Glutamatergic neuron (in vitro differentiated cells): ENCODE data around the gene ZNF526. TPM values are rescaled to one million over a fixed set of nuclear protein-coding genes. Genes with fewer than 3 reads are reported as not detected.

Source experiments
- DNase-seq: peaks from one replicate; pipeline ENCODE4 v3.0.0; 2022
- H3K27ac Mint-ChIP-seq: one replicate; pipeline ENCODE4 v1.8.0; 2020; ENCODE audit warnings: mild to moderate bottlenecking, mixed read lengths, inconsistent platforms; ENCODE audit not compliant: unreplicated experiment
- H3K27me3 Mint-ChIP-seq: one replicate; pipeline ENCODE4 v1.8.0; 2020; ENCODE audit warnings: mild to moderate bottlenecking, moderate library complexity, mixed read lengths, inconsistent platforms; ENCODE audit not compliant: unreplicated experiment
- H3K36me3 Mint-ChIP-seq: one replicate; pipeline ENCODE4 v1.8.0; 2020; ENCODE audit warnings: mild to moderate bottlenecking, mixed read lengths, inconsistent platforms; ENCODE audit not compliant: unreplicated experiment
- H3K4me1 Mint-ChIP-seq: one replicate; pipeline ENCODE4 v1.8.0; 2020; ENCODE audit warnings: mild to moderate bottlenecking, low read depth, mixed read lengths, inconsistent platforms; ENCODE audit not compliant: unreplicated experiment
- H3K4me3 Mint-ChIP-seq: one replicate; pipeline ENCODE4 v1.8.0; 2020; ENCODE audit warnings: mild to moderate bottlenecking, mixed read lengths, inconsistent platforms; ENCODE audit not compliant: unreplicated experiment
- H3K9me3 Mint-ChIP-seq: one replicate; pipeline ENCODE4 v1.8.0; 2020; ENCODE audit warnings: mild to moderate bottlenecking, moderate library complexity, mixed read lengths, inconsistent platforms; ENCODE audit not compliant: unreplicated experiment
- total RNA-seq: library from RNA; stranded (reverse); fragmentation: NEBNext Ultra II Directional; extraction: Animal tissue kit (Norgen Biotek cat#: 25700); gene quantifications from one replicate; pipeline ENCODE4 v1.2.1, GENCODE V29; 2021; ENCODE audit not compliant: unreplicated experiment
- TF ChIP-seq, protein P1 (sequence below): fragments of 200-600 bp; sonication (generic); IDR thresholded peaks from one replicate; pipeline ENCODE4 v1.5.0; 2021; ENCODE audit not compliant: partially characterized antibody, unreplicated experiment

The ZNF526 gene
- total RNA-seq, 1 donor from 2014 or later: 12.0 TPM

DNA sequence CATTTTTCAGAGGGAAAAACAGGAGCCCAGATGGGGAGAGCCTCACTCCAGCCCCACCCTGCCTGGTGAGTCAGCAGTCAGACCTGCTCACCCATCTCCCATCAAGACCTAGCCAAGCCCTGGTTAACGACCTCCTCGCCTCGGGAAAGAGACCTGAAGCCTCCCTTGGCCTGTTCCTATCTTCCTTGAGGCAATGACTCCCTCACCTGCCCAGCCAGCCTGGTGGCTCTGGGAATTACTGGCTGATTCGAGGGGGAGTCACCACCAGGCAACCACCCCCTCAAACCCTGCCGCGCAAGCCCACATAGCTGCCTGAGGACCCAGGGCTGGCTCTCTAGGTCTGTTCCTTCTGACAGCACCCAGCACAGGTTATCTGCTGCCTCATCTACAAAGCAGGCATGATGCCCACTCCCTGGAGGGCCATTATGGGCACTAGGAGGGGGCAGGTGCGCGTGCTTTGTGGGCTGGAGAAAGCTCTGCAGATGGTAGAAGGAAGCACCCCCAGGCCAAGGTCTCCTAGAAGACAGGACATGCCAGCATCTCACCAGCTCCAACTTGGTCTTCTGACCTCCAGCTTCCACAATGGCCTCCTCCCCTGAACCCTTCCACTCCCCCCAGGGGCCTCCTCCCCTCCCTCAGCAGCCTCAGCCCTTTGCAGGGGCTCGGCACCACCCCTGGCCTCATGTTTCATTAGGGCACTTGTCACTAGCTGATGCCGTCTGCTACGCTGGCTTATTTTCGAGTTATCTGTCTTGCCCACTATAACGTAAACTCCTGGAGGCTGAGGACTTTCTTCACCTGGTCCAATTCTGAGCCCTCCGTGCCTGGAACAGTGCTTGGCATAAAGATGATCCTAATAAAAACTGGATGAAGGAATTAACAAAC is 13.0 kb upstream of the ZNF526 start:
- DNase-seq: no peak
- peaks cover 5% of the 10 kb centered on the region for H3K27me3 Mint-ChIP-seq
- peaks cover 12% of the 10 kb centered on the region for H3K36me3 Mint-ChIP-seq
- H3K4me3 Mint-ChIP-seq: no peak overlapping the region
- H3K4me1 Mint-ChIP-seq: no peaks in the 10 kb centered on the region
- H3K9me3 Mint-ChIP-seq: peaks cover 4% of the 10 kb centered on the region
- H3K27ac Mint-ChIP-seq: no peak overlapping the region
- TF ChIP-seq, protein P1, sequence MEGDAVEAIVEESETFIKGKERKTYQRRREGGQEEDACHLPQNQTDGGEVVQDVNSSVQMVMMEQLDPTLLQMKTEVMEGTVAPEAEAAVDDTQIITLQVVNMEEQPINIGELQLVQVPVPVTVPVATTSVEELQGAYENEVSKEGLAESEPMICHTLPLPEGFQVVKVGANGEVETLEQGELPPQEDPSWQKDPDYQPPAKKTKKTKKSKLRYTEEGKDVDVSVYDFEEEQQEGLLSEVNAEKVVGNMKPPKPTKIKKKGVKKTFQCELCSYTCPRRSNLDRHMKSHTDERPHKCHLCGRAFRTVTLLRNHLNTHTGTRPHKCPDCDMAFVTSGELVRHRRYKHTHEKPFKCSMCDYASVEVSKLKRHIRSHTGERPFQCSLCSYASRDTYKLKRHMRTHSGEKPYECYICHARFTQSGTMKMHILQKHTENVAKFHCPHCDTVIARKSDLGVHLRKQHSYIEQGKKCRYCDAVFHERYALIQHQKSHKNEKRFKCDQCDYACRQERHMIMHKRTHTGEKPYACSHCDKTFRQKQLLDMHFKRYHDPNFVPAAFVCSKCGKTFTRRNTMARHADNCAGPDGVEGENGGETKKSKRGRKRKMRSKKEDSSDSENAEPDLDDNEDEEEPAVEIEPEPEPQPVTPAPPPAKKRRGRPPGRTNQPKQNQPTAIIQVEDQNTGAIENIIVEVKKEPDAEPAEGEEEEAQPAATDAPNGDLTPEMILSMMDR: no peak

DNA sequence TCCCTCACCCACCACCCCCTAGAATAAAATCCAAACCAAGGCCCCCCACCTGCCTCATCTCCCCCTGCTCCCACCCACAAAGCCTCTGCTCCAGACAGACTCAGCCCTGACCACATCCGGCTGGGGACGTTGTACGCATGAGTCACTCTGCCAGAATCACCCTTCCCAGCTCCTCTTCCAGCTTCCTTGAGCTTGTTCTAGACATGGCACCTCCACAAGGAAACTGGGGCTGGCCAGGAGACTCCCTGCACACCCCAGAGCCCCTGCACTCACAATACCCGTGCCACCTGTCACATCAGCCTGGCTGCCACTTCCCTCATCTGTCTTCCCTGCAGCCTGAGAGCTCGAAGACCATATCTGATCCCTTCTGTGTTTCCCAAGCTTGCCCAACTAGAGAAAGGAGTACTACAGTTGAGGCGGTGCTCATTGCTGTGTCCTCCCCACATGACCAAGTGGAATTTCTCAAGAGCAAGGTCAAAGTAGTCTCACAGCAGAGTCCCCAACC is 12.3 kb upstream of the ZNF526 start:
- H3K27me3 Mint-ChIP-seq: peaks cover 2% of the 10 kb centered on the region
- H3K9me3 Mint-ChIP-seq: peaks cover 4% of the 10 kb centered on the region
- TF ChIP-seq, protein P1: no peak
- H3K4me3 Mint-ChIP-seq: no peak overlapping the region
- peaks cover 12% of the 10 kb centered on the region for H3K36me3 Mint-ChIP-seq
- no peak overlapping the region for H3K27ac Mint-ChIP-seq
- no peaks in the 10 kb centered on the region for H3K4me1 Mint-ChIP-seq
- no peak for DNase-seq

DNA sequence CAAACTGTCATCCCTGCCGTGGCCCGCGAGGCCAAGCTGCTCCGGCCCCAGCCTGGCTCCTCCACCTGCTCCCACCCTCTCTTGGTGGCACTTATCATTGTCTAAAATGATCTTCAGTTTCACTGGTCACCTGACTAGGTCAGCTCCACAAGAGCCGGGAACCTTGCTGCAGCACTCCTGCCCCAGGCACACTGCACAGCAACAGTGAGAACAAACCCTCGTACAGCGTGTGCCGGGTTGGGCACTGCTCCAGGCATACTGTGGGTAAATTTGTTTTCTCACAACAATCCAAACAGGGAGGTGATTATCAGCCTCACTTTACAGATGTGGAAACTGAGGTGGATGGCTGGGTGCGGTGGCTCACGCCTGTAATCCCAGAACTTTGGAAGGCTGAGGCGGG is 11.5 kb upstream of the ZNF526 start:
- Mint-ChIP-seq H3K4me3 (no peak overlapping the region), H3K27ac (no peak overlapping the region), H3K36me3 (peaks cover 5% of the 10 kb centered on the region), H3K4me1 (no peaks in the 10 kb centered on the region), H3K9me3 (peaks cover 2% of the 10 kb centered on the region), H3K27me3 (peaks cover 4% of the 10 kb centered on the region)
- no peak for DNase-seq
- TF ChIP-seq, protein P1: no peak

DNA sequence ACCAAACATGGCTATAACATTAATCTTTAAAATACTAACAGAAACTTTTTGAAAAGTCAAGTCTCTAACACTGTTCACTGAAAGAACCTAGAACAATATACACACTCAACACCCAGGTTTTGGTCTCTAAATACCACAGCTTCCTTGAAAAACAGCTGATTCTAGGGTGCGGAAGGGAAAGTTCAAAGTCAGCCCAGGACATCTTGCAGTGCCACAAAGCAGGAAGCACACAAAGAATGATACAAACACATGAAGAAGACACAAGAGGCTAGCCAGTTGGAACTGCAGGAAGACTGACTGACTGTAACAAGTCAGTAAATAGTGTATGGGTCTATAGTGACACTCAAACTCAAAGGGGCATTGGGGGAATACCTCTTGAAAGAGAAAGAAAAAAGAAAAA is 7.2 kb upstream of the ZNF526 start:
- DNase-seq: no peak
- Mint-ChIP-seq H3K9me3 (peaks cover 6% of the 10 kb centered on the region), H3K36me3 (peaks cover 3% of the 10 kb centered on the region), H3K4me1 (peaks cover 8% of the 10 kb centered on the region), H3K4me3 (no peak overlapping the region), H3K27ac (no peak overlapping the region), H3K27me3 (peaks cover 5% of the 10 kb centered on the region)
- TF ChIP-seq, protein P1: no peak
